Heart right ventricle (tissue), 16 donors: ENCODE data around the gene PRDM7. TPM values are rescaled to one million over a fixed set of nuclear protein-coding genes. Genes with fewer than 3 reads are reported as not detected.
"Not testable (repeated sequence)": the region's sequence is repeated elsewhere in the genome, so short reads cannot be mapped to it uniquely, and the experiment has no call there.

Source experiments
- ATAC-seq, 8 donors: fragments of 200-7000 bp; cut with Tn5 transposase; one replicate each; pipeline ENCODE4 v1.9.1; 2020; ENCODE audit warnings: mild to moderate bottlenecking in 8 of 8, moderate library complexity in 8 of 8, moderate number of reproducible peaks in 1 of 8
- DNase-seq, 2 donors: peaks; one replicate each; pipeline ENCODE4 v3.0.0-alpha.2; 2020
- H3K27ac ChIP-seq, 10 donors: fragments of 200-600 bp; sonication (generic) in 2 of 10; one replicate each; pipeline versions ENCODE4 v1.5.0 to v1.8.0; 2020 to 2022; ENCODE audit warnings: mild to moderate bottlenecking in 3 of 10
- H3K27me3 ChIP-seq, 7 donors: fragments of 200-600 bp; one replicate each; pipeline ENCODE4 v1.8.0; 2021 to 2022; ENCODE audit warnings: mild to moderate bottlenecking in 2 of 7
- H3K36me3 ChIP-seq, 9 donors: fragments of 200-600 bp; sonication (generic) in 1 of 9; one replicate each; pipeline versions ENCODE4 v1.5.0 to v1.8.0; 2020 to 2022; ENCODE audit warnings: mild to moderate bottlenecking in 2 of 9
- H3K4me1 ChIP-seq, 9 donors: fragments of 200-600 bp; sonication (generic) in 1 of 9; one replicate each; pipeline versions ENCODE4 v1.5.0 to v1.8.0; 2020 to 2022; ENCODE audit warnings: mild to moderate bottlenecking in 4 of 9
- H3K4me3 ChIP-seq, 10 donors: fragments of 200-600 bp; sonication (generic) in 2 of 10; one replicate each; pipeline versions ENCODE4 v1.5.0 to v1.8.0; 2020 to 2022; ENCODE audit warnings: mild to moderate bottlenecking in 7 of 10, moderate library complexity in 2 of 10
- H3K9me3 ChIP-seq, 11 donors: fragments of 200-600 bp in 10 of 11; sonication (generic) in 2 of 11; one replicate each; pipeline versions ENCODE4 v1.5.0 to v1.8.0; 2013 to 2022; ENCODE audit warnings: mild to moderate bottlenecking in 2 of 11, control low read depth in 1 of 11, moderate library complexity in 1 of 11
- WGBS, 2 donors: extraction: QIAGEN DNeasy Blood & Tissue Kit; methylation state at CpG; one replicate each; pipeline ENCODE4 v1.1.7; 2013; ENCODE audit warnings: inconsistent platforms in 1 of 2; 5-methylcytosine and 5-hydroxymethylcytosine counted together
- intact Hi-C, 10 donors: fragments of 100-400 bp; cut with DNase I; formaldehyde crosslinking; loops; one replicate each; pipeline versions ENCODE4 v1.11.1 to v1.14.2; 2022
- polyA plus RNA-seq, 2 donors: library from polyadenylated mRNA; stranded (reverse); fragments of 200-250 nt; gene quantifications; one replicate each; pipeline ENCODE4 v1.2.3, GENCODE V29; 2013
- total RNA-seq, 10 donors: library from RNA; stranded (reverse); fragmentation: NEBNext Ultra II Directional in 3 of 10; extraction: Animal tissue kit (Norgen Biotek cat#: 25700) in 3 of 10; gene quantifications; one replicate each; pipeline versions ENCODE4 v1.2.1 to v1.2.4, GENCODE V29; 2021 to 2023
- TF ChIP-seq, protein P1 (sequence below), 9 donors: fragments of 200-600 bp; sonication (generic) in 2 of 9; IDR thresholded peaks; one replicate each; pipeline versions ENCODE4 v1.5.0 to v1.8.0; 2021 to 2022; ENCODE audit warnings: antibody characterized with exemption in 9 of 9, mild to moderate bottlenecking in 5 of 9, moderate library complexity in 1 of 9
- donor health status: Arrhythmogenic right ventricular cardiomyopathy.
- donor health status: ischemic (EF 13 %, LVEDD 7.1; RV severe dilation, severe dysfunction).
- donor health status: healthy with polysubstance abuse.
- donor health status: DM: no; HTN: yes; CAD: no.
- donor health status: DM: no; HTN: no; CAD: no.
- donor health status: ischemic (EF 25% LVEDD 6.9; RV normal size, moderate dysfunction).
- donor health status: ischemic (EF 25% LVEDD 5.7; RV mildly dilated, moderate dysfunction).
- donor health status: healthy.
- donor health status: DM: yes; HTN: yes; CAD: no.
- donor health status: Ischemic cardiomyopathy.
- donor health status: ischemic (EF 35%, LVEDD 5.7; RV mildly dilated, moderate dysfunction).
- donor health status: nonischemic (EF 11% LVEDD 7.7; RV severe dilation, severe dysfunction).
- donor health status: DM: yes; HTN: yes; CAD: no.
- donor health status: PGD.
- donor health status: ischemic (EF 29% LVEDD 5.4; RV normal size, mild dysfunction).
- donor health status: nonischemic (EF 23%, LVEDD 6.1; RV moderate dilation, normal function).

PRDM7 gene
- total and polyA plus RNA-seq, 12 donors = not detected

DNA sequence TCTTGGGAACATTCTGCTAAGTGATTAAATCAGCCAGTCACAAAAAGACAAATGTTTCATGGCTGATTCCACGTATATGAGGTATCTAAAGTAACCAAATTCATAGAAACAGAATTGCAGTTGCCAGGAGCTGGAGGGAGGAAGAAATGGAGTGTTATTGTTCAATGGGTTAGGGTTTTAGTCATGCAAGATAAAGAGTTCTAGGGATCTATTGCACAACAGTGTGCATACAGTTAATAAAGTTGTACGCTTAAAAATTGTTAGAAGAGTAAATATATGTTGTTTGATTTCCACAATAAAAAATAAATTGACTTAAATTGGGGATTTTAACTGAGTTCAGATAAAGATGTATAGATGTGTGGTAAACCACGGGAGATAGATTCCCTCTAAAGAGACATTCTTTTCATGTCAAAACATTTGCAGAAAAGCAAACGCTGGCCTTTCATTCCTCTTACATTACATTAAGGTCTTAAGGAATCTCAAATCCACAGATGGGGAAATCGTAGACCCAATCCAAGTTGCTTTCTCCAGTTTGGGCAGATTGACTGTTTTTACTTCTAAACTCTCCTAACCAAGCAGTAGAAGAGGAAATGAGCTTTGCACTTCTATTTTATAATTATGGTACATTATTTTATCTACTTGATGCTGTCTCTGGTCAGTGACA, 4.6 kb downstream of the PRDM7 start:
- 65 to 70% methylated on average over 5 of the region's 5 CpGs for WGBS, 2 donors
- Histone ChIP-seq H3K4me3 (no peak overlapping the region), H3K9me3 (peaks cover 0 to 7% (median 0%) of the 10 kb centered on the region in 11 donors), H3K27ac (no peak overlapping the region), H3K36me3 (no peaks in the 10 kb centered on the region), H3K4me1 (peaks cover 0 to 9% (median 0%) of the 10 kb centered on the region in 9 donors), H3K27me3 (peaks cover 0 to 11% (median 4%) of the 10 kb centered on the region in 7 donors)
- no peak for DNase-seq
- no peak for ATAC-seq
- TF ChIP-seq, protein P1, sequence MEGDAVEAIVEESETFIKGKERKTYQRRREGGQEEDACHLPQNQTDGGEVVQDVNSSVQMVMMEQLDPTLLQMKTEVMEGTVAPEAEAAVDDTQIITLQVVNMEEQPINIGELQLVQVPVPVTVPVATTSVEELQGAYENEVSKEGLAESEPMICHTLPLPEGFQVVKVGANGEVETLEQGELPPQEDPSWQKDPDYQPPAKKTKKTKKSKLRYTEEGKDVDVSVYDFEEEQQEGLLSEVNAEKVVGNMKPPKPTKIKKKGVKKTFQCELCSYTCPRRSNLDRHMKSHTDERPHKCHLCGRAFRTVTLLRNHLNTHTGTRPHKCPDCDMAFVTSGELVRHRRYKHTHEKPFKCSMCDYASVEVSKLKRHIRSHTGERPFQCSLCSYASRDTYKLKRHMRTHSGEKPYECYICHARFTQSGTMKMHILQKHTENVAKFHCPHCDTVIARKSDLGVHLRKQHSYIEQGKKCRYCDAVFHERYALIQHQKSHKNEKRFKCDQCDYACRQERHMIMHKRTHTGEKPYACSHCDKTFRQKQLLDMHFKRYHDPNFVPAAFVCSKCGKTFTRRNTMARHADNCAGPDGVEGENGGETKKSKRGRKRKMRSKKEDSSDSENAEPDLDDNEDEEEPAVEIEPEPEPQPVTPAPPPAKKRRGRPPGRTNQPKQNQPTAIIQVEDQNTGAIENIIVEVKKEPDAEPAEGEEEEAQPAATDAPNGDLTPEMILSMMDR (IDR thresholded peaks at IDR 0.05) = no peak
- intact Hi-C loops = no loop called here

DNA sequence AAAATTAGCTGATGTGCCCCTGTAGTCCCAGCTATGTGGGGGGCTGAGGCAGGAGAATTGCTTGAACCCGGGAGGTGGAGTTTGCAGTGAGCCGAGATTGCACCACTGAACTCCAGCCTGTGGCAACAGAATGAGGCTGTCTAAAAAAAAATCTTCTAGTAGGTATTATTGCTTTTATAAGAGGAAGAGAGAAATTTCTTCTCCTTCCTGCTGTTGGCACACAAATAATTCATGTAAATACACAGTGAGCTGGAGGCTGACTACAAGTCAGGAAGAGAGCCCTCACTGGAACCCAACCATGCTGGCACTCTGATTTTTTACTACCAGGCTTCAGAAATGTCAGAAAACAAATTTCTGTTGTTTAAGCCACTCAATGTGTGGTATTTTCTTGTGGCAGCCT, 6.7 kb downstream of the PRDM7 start:
- Histone ChIP-seq H3K27ac (no peak overlapping the region), H3K9me3 (peaks cover 0 to 7% (median 0%) of the 10 kb centered on the region in 11 donors), H3K4me1 (peaks cover 0 to 3% (median 0%) of the 10 kb centered on the region in 9 donors), H3K4me3 (no peak overlapping the region), H3K36me3 (no peaks in the 10 kb centered on the region), H3K27me3 (peaks cover 0 to 26% (median 7%) of the 10 kb centered on the region in 7 donors)
- ATAC-seq = no peak
- TF ChIP-seq, protein P1 (IDR thresholded peaks at IDR 0.05) = no peak
- DNase-seq = no peak
- intact Hi-C loops = no loop called here
- WGBS, 2 donors = 75 to 88% methylated on average over 2 of the region's 2 CpGs

DNA sequence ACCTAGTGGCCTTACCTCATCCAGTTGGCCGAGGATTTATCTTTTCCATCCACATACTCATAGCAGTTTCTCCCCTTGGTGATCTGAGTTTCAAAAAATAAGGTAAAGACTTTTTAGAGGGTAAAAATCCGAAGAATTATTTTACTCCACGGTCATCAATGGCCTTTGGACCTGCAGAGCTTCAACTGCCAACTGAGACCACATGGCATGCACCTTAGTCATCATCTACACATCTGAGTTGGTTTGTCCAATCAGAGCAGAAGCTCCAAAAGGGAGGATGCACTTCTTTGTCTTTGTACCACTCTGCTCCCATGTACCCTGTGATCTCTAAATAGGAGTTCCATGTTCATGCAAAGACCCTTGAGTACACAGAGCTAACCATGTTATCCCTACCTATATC, 15.7 kb downstream of the PRDM7 start:
- no peak for DNase-seq
- no peaks in the 10 kb centered on the region for H3K36me3 ChIP-seq
- no peaks in the 10 kb centered on the region for H3K4me1 ChIP-seq
- TF ChIP-seq, protein P1 (IDR thresholded peaks at IDR 0.05) = no peak
- no peak for ATAC-seq
- peaks cover 0 to 19% (median 0%) of the 10 kb centered on the region in 7 donors for H3K27me3 ChIP-seq
- H3K9me3 ChIP-seq = no peaks in the 10 kb centered on the region
- no peak overlapping the region for H3K27ac ChIP-seq
- intact Hi-C loops = no loop called here
- WGBS, 2 donors = 60 to 72% methylated on average over 3 of the region's 3 CpGs
- H3K4me3 ChIP-seq = no peak overlapping the region

DNA sequence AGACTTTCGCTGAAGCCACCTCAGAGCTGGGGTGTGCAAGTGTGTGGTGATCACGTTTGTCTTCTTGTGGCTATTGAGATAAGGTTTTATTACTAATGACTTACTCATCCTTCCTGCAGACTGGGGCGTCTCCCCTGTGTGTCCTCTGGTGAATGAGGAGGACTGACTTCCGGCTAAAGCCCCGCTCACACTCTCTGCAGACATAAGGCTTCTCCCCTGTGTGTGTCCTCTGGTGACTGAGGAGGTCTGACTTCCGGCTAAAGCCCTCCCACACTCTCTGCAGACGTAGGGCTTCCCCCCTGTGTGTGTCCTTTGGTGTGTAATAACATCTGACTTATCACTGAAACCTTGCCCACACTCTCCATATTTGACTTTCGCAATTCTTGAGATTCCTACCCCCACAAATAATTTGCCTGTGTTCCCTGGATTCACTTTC, 19.4 kb downstream of the PRDM7 start:
- TF ChIP-seq, protein P1 (IDR thresholded peaks at IDR 0.05) = no peak
- Histone ChIP-seq H3K4me1 (no peaks in the 10 kb centered on the region), H3K27me3 (peaks cover 0 to 10% (median 0%) of the 10 kb centered on the region in 7 donors), H3K36me3 (no peaks in the 10 kb centered on the region), H3K4me3 (no peak overlapping the region), H3K27ac (no peak overlapping the region), H3K9me3 (peaks cover 0 to 24% (median 13%) of the 10 kb centered on the region in 11 donors)
- ATAC-seq (no peak), DNase-seq (no peak)
- intact Hi-C loops = no loop called here
- 46 to 53% methylated on average over 8 of the region's 8 CpGs for WGBS, 2 donors

DNA sequence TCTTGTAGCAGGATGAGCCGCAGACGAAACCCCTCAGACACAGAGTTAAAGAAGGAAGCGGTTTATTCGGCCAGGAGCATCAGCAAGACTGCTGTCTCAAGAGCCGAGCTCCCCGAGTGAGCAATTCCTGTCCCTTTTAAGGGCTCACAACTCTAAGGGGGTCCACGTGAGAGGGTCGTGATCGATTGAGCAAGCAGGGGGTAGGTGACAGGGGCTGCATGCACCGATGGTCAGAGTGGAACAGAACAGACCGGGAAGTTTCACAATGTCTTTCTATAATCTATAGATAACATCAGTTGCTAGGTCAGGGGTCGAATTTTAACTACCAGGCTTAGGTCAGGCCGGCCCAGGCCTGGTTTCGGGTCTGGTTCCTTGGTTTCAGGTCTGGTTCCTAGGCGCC, 20.6 kb downstream of the PRDM7 start:
- intact Hi-C loops, H3K4me3 ChIP-seq, H3K36me3 ChIP-seq, ATAC-seq, H3K4me1 ChIP-seq, H3K27ac ChIP-seq, DNase-seq: not testable (repeated sequence)
- Histone ChIP-seq H3K9me3 (peaks cover 0 to 24% (median 13%) of the 10 kb centered on the region in 11 donors), H3K27me3 (peaks cover 0 to 10% (median 0%) of the 10 kb centered on the region in 7 donors)
- WGBS, 2 donors = 82 to 83% methylated on average over 15 of the region's 15 CpGs
